Astrocyte (in vitro differentiated cells and primary cell): Measurements from ENCODE around the gene FBN1.

ENCODE experiments used
- EZH2 ChIP-seq: IDR thresholded peaks from 2 replicates; pipeline ENCODE4 v1.6.1; 2012; ENCODE audit warnings: mild to moderate bottlenecking, low read length, inconsistent platforms; ENCODE audit not compliant: insufficient read depth
- TF ChIP-seq, protein P1 (sequence below): IDR thresholded peaks from 2 replicates; pipeline ENCODE4 v1.5.1; 2011; ENCODE audit warnings: low read depth, mild to moderate bottlenecking, inconsistent platforms, low read length, moderate library complexity; ENCODE audit not compliant: insufficient read depth

DNA sequence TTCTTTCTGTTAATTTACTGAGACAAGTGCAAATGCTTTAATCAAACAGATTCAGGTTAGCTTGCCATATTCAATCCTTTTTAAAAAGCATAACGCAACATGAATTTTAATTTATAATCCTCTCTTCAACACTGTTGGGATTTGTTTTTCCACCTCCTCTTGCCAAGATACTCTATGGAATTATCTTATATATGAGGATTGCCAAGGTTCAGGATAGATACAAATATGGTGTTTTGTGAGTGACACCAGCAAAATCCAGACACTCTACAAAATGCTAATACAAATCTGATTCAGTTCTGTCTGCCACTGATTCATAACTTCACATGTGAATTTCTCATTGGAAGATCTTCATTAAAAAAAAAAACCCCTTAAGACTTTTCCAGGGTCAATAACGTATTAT, 104.8 kb downstream of the FBN1 start:
- TF ChIP-seq, protein P1, sequence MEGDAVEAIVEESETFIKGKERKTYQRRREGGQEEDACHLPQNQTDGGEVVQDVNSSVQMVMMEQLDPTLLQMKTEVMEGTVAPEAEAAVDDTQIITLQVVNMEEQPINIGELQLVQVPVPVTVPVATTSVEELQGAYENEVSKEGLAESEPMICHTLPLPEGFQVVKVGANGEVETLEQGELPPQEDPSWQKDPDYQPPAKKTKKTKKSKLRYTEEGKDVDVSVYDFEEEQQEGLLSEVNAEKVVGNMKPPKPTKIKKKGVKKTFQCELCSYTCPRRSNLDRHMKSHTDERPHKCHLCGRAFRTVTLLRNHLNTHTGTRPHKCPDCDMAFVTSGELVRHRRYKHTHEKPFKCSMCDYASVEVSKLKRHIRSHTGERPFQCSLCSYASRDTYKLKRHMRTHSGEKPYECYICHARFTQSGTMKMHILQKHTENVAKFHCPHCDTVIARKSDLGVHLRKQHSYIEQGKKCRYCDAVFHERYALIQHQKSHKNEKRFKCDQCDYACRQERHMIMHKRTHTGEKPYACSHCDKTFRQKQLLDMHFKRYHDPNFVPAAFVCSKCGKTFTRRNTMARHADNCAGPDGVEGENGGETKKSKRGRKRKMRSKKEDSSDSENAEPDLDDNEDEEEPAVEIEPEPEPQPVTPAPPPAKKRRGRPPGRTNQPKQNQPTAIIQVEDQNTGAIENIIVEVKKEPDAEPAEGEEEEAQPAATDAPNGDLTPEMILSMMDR: no peak
- TF ChIP-seq EZH2: no peak
